ENCODE results near the gene PET100. TPM values are rescaled to one million over a fixed set of nuclear protein-coding genes. Genes with fewer than 3 reads are reported as not detected.

PET100 gene
- polyA plus RNA-seq, 1 donor (not counting 4 experiments of a cell fraction or from before 2014, with no cell fraction given) = 85.8 TPM

DNA sequence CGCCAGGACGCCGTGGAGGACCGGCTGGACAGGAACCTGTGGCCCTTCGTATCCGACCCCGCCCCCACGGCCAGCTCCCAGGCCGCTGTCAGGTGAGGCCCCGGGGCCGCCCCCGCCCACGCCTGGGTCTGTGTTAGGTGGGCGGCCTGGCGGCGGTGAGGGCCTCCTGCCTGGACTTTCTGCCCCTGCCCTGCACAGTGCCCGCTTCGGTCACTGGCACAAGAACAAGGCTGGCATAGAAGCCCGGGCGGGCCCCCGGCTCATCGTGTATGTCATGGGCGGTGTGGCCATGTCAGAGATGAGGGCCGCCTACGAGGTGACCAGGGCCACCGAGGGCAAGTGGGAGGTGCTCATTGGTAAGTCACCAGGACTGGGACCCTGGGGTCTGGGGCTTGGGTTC lies 17.6 kb downstream of the PET100 start:
- Histone ChIP-seq H4K20me1 (ENCODE audit: control insufficient read depth, extremely low read depth, insufficient read depth, low read length) (no peaks in the 10 kb centered on the region), H3K27ac (ENCODE audit: control insufficient read depth, insufficient read depth, low read length) (no peak overlapping the region), H3K9ac (ENCODE audit: control insufficient read depth, extremely low read depth, insufficient read depth, low read length) (no peak overlapping the region), H3K4me1 (ENCODE audit: control insufficient read depth, extremely low read depth, insufficient read depth, low read length) (peaks cover 2% of the 10 kb centered on the region), H3K36me3 (ENCODE audit: control insufficient read depth in 2 of 2, extremely low read depth in 1 of 2, insufficient read depth in 2 of 2, low read length in 2 of 2) (peaks cover 4 to 14% of the 10 kb centered on the region in 2 experiments), H3K4me3 (ENCODE audit: control insufficient read depth in 2 of 3, extremely low read depth in 1 of 3, insufficient read depth in 2 of 3, low read depth in 1 of 3, low read length in 3 of 3) (no peak overlapping the region), H3K9me1 (ENCODE audit: control insufficient read depth, extremely low read depth, insufficient read depth, low read length) (no peaks in the 10 kb centered on the region), H2AFZ (ENCODE audit: control insufficient read depth, low read length) (no peak overlapping the region), H3K79me2 (ENCODE audit: control insufficient read depth, insufficient read depth, low read length) (no peaks in the 10 kb centered on the region), H3K4me2 (ENCODE audit: control insufficient read depth, extremely low read depth, insufficient read depth, low read depth, low read length) (no peak overlapping the region), H3K27me3 (ENCODE audit: control insufficient read depth, extremely low read depth, insufficient read depth, low read length) (no peaks in the 10 kb centered on the region), H3K9me3 (ENCODE audit: control insufficient read depth, low read depth, low read length) (no peaks in the 10 kb centered on the region)
- DNase-seq (ENCODE audit: low read depth, low spot score) = no peak
- dilution Hi-C loops (cut with MboI; ENCODE audit: extremely low pct_ligation_motif_present, low sequenced_read_pairs) = no loop called here
- no peak for FAIRE-seq
- no peak for TF ChIP-seq EZH2 (IDR thresholded peaks at IDR 0.05; ENCODE audit: low read length)
- TF ChIP-seq, protein P1, sequence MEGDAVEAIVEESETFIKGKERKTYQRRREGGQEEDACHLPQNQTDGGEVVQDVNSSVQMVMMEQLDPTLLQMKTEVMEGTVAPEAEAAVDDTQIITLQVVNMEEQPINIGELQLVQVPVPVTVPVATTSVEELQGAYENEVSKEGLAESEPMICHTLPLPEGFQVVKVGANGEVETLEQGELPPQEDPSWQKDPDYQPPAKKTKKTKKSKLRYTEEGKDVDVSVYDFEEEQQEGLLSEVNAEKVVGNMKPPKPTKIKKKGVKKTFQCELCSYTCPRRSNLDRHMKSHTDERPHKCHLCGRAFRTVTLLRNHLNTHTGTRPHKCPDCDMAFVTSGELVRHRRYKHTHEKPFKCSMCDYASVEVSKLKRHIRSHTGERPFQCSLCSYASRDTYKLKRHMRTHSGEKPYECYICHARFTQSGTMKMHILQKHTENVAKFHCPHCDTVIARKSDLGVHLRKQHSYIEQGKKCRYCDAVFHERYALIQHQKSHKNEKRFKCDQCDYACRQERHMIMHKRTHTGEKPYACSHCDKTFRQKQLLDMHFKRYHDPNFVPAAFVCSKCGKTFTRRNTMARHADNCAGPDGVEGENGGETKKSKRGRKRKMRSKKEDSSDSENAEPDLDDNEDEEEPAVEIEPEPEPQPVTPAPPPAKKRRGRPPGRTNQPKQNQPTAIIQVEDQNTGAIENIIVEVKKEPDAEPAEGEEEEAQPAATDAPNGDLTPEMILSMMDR (optimal IDR thresholded peaks at IDR 0.05 in 1 of 3, IDR thresholded peaks at IDR 0.05 in 1 of 3, conservative IDR thresholded peaks at IDR 0.05 in 1 of 3; ENCODE audit: extremely low read depth in 1 of 3, insufficient read depth in 2 of 3, low read length in 3 of 3) = no peak

DNA sequence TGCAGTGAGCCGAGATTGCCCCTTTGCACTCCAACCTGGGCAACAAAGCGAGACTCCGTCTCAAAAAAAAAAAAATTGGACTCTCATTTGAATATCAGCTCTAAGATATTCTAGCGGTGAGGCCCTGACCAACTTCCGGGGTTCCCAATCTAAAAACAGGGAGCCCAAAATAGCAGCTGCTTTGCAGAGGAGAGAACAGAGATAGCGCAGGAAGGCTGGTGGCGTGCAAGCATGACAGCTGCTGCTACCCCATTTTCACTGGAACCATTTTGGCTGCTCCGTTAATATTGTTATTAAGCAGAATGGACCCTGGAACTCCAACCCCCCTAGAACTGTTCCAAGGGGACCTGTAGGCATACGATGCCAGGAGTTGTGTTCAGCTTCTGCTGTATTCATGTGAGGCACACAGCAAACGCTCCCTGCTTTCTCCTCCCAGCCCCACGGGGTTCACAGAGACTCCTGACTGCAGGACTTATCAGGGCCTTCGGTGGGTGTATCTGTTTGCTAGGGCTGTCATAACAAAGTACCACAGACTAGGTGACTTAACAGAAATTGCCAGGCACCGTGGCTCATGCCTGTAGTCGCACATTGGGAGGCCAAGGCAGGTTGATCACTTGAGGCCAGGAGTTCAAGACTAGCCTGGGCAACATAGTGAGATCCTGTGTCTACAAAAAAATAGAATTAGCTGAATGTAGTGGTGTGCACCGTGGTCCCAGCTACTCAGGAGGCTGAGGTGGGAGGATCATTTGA lies 18.8 kb downstream of the PET100 start:
- FAIRE-seq (no peak), DNase-seq (ENCODE audit: low read depth, low spot score) (no peak)
- H3K36me3 ChIP-seq (ENCODE audit: control insufficient read depth in 2 of 2, extremely low read depth in 1 of 2, insufficient read depth in 2 of 2, low read length in 2 of 2) = peaks cover 4 to 12% of the 10 kb centered on the region in 2 experiments
- H3K4me1 ChIP-seq (ENCODE audit: control insufficient read depth, extremely low read depth, insufficient read depth, low read length) = peaks cover 4% of the 10 kb centered on the region
- no peak overlapping the region for H2AFZ ChIP-seq (ENCODE audit: control insufficient read depth, low read length)
- H3K4me2 ChIP-seq (ENCODE audit: control insufficient read depth, extremely low read depth, insufficient read depth, low read depth, low read length) = no peak overlapping the region
- peaks cover 2% of the 10 kb centered on the region for H3K9me1 ChIP-seq (ENCODE audit: control insufficient read depth, extremely low read depth, insufficient read depth, low read length)
- H3K4me3 ChIP-seq (ENCODE audit: control insufficient read depth in 2 of 3, extremely low read depth in 1 of 3, insufficient read depth in 2 of 3, low read depth in 1 of 3, low read length in 3 of 3) = no peak overlapping the region
- no peaks in the 10 kb centered on the region for H3K27me3 ChIP-seq (ENCODE audit: control insufficient read depth, extremely low read depth, insufficient read depth, low read length)
- H3K9ac ChIP-seq (ENCODE audit: control insufficient read depth, extremely low read depth, insufficient read depth, low read length) = no peak overlapping the region
- H3K27ac ChIP-seq (ENCODE audit: control insufficient read depth, insufficient read depth, low read length) = no peak overlapping the region
- TF ChIP-seq, protein P1 (optimal IDR thresholded peaks at IDR 0.05 in 1 of 3, IDR thresholded peaks at IDR 0.05 in 1 of 3, conservative IDR thresholded peaks at IDR 0.05 in 1 of 3; ENCODE audit: extremely low read depth in 1 of 3, insufficient read depth in 2 of 3, low read length in 3 of 3) = no peak
- no peak for TF ChIP-seq EZH2 (IDR thresholded peaks at IDR 0.05; ENCODE audit: low read length)
- no peaks in the 10 kb centered on the region for H4K20me1 ChIP-seq (ENCODE audit: control insufficient read depth, extremely low read depth, insufficient read depth, low read length)
- dilution Hi-C loops (cut with MboI; ENCODE audit: extremely low pct_ligation_motif_present, low sequenced_read_pairs) = no loop called here
- no peaks in the 10 kb centered on the region for H3K9me3 ChIP-seq (ENCODE audit: control insufficient read depth, low read depth, low read length)
- no peaks in the 10 kb centered on the region for H3K79me2 ChIP-seq (ENCODE audit: control insufficient read depth, insufficient read depth, low read length)
